ENCODE results near the gene BBIP1. TPM values are rescaled to one million over a fixed set of nuclear protein-coding genes. Genes with fewer than 3 reads are reported as not detected.
"Not testable (repeated sequence)": the region's sequence is repeated elsewhere in the genome, so short reads cannot be mapped to it uniquely, and the experiment has no call there.

The BBIP1 gene
- total RNA-seq, 1 experiment from 2014 or later: 46.9 TPM

DNA sequence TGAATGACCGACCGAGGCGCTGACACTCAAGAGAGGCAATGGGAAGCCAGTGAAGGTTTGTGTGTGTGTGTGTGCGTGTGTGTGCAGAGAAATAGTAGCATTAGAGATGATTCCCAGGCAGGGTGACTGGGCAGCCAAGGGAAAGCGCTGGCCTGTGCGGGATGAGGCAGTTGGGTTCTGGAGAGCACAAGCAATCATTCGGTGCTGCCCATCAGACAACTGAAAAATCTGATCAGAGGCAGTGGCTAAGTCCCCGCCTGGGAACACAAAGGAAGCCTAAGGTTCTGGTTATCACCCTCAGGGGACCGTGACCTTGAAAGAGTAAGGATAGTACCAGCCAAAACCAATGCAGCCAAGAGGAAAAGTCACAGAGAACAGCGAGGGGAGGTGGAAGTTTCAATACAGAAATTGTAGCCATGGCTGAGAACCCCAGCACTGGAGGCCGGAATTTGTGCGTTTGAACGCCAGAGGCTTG is 48.1 kb downstream of the BBIP1 start:
- no peaks in the 10 kb centered on the region for H3K9me3 Mint-ChIP-seq (ENCODE audit: unreplicated experiment)
- H3K4me1 Mint-ChIP-seq (ENCODE audit: insufficient read depth, unreplicated experiment): peaks cover 36% of the 10 kb centered on the region
- peak overlapping the region; percentile 91 for H3K27ac Mint-ChIP-seq (ENCODE audit: low read depth, unreplicated experiment)
- POLR2A ChIA-PET: interaction anchor here (0.7 to 1.6 kb wide), 18 partner anchors 9 to 260 kb away, joined by 3 to 45 read pairs (median 6); no protein-coding TSS in a partner anchor
- TSS peak; percentile 55 for BruUV-seq (replicated peaks)
- TF ChIP-seq, protein P1, sequence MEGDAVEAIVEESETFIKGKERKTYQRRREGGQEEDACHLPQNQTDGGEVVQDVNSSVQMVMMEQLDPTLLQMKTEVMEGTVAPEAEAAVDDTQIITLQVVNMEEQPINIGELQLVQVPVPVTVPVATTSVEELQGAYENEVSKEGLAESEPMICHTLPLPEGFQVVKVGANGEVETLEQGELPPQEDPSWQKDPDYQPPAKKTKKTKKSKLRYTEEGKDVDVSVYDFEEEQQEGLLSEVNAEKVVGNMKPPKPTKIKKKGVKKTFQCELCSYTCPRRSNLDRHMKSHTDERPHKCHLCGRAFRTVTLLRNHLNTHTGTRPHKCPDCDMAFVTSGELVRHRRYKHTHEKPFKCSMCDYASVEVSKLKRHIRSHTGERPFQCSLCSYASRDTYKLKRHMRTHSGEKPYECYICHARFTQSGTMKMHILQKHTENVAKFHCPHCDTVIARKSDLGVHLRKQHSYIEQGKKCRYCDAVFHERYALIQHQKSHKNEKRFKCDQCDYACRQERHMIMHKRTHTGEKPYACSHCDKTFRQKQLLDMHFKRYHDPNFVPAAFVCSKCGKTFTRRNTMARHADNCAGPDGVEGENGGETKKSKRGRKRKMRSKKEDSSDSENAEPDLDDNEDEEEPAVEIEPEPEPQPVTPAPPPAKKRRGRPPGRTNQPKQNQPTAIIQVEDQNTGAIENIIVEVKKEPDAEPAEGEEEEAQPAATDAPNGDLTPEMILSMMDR (IDR thresholded peaks at IDR 0.05; ENCODE audit: unreplicated experiment): no peak
- H3K27me3 Mint-ChIP-seq (ENCODE audit: insufficient read depth, unreplicated experiment): no peaks in the 10 kb centered on the region
- peaks cover 26% of the 10 kb centered on the region for H3K36me3 Mint-ChIP-seq (ENCODE audit: insufficient read depth, unreplicated experiment)
- intact Hi-C loops (cut with micrococcal nuclease): loop anchor here (1.0 to 5.0 kb wide), 2 partner anchors 69 to 564 kb away; no protein-coding TSS in a partner anchor
- DNase-seq (ENCODE audit: unreplicated experiment): no peak
- peak overlapping the region; percentile 78 for H3K4me3 Mint-ChIP-seq (ENCODE audit: unreplicated experiment)
- CTCF ChIA-PET: interaction anchor here (0.8 to 1.1 kb wide), 3 partner anchors 8 to 198 kb away, joined by 3 to 4 read pairs (median 3); no protein-coding TSS in a partner anchor

DNA sequence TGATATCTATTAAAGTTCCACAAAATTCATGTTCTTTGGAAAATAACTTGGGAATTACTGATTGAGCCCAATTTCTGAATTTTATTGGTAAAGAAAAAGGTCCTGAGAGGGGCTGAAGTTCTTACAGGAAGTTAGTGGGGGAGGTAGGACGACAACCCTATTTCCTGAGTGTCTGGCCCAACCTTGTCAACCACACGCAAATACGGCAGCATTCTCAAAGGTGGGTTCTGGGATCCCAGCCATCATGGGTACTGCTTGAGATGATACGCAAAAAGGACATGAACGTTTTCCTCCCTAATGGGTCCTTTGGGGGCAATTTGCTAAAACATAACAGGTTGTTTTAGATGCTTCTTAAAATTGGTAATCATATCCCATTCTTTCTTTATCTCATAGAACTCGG is 50.0 kb downstream of the BBIP1 start:
- POLR2A ChIA-PET: interaction anchor here (1.0 to 1.1 kb wide), 2 partner anchors 16 to 66 kb away, joined by 3 read pairs; no protein-coding TSS in a partner anchor
- TF ChIP-seq, protein P1 (IDR thresholded peaks at IDR 0.05; ENCODE audit: unreplicated experiment): no peak
- intact Hi-C loops (cut with micrococcal nuclease): no loop called here
- CTCF ChIA-PET: interaction anchor here (0.6 kb wide), 1 partner anchor 24 kb away, joined by 3 read pairs; no protein-coding TSS in a partner anchor
- Mint-ChIP-seq H3K27me3 (ENCODE audit: insufficient read depth, unreplicated experiment) (no peaks in the 10 kb centered on the region), H3K9me3 (ENCODE audit: unreplicated experiment) (no peaks in the 10 kb centered on the region), H3K36me3 (ENCODE audit: insufficient read depth, unreplicated experiment) (peaks cover 12% of the 10 kb centered on the region), H3K4me1 (ENCODE audit: insufficient read depth, unreplicated experiment) (peaks cover 50% of the 10 kb centered on the region), H3K4me3 (ENCODE audit: unreplicated experiment) (no peak overlapping the region), H3K27ac (ENCODE audit: low read depth, unreplicated experiment) (peak overlapping the region; percentile 81)
- no peak for DNase-seq (ENCODE audit: unreplicated experiment)
- no TSS peak for BruUV-seq (replicated peaks)

DNA sequence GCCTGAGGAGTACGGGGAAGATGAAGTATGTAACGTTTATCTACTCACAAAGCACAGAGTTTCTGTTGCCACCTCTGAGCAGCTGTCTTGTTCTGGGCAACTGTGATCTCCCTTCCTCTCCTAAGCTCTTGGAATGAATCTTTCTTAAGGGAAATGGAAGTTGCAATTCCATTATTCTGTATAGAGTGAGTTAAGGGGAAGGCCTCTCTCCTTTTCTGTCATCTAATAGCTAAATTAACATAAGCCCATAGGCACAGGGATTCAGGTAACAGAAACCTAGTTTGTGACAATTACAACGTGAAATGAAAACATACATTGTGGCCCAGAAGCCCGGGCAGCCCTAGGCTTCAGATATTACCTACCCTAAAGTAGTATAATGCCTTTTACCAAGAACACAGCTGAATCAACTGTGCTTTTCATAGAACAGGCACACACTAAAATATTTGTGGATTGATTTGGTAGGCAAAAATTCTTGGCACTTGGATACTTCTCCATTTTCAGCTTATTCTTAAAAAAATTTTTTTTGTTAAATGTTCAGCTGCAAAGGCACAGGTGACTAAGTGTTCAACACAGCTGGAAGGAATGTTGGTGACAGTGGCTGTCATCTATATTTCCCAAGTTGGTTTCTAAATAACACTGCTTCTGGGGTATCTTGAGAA is 51.0 kb downstream of the BBIP1 start:
- H3K36me3 Mint-ChIP-seq (ENCODE audit: insufficient read depth, unreplicated experiment): peaks cover 10% of the 10 kb centered on the region
- ChIA-PET CTCF (interaction anchor here (0.6 to 1.4 kb wide), 4 partner anchors 26 to 523 kb away, joined by 3 to 4 read pairs (median 3); no protein-coding TSS in a partner anchor), POLR2A (interaction anchor here (0.7 to 4.2 kb wide), 6 partner anchors 10 to 94 kb away, joined by 3 to 36 read pairs (median 4); no protein-coding TSS in a partner anchor)
- peaks cover 53% of the 10 kb centered on the region for H3K4me1 Mint-ChIP-seq (ENCODE audit: insufficient read depth, unreplicated experiment)
- no peak for DNase-seq (ENCODE audit: unreplicated experiment)
- no peak overlapping the region for H3K4me3 Mint-ChIP-seq (ENCODE audit: unreplicated experiment)
- no TSS peak for BruUV-seq (replicated peaks)
- intact Hi-C loops (cut with micrococcal nuclease): no loop called here
- no peaks in the 10 kb centered on the region for H3K9me3 Mint-ChIP-seq (ENCODE audit: unreplicated experiment)
- peak overlapping the region; percentile 16 for H3K27ac Mint-ChIP-seq (ENCODE audit: low read depth, unreplicated experiment)
- TF ChIP-seq, protein P1 (IDR thresholded peaks at IDR 0.05; ENCODE audit: unreplicated experiment): no peak
- H3K27me3 Mint-ChIP-seq (ENCODE audit: insufficient read depth, unreplicated experiment): no peaks in the 10 kb centered on the region

DNA sequence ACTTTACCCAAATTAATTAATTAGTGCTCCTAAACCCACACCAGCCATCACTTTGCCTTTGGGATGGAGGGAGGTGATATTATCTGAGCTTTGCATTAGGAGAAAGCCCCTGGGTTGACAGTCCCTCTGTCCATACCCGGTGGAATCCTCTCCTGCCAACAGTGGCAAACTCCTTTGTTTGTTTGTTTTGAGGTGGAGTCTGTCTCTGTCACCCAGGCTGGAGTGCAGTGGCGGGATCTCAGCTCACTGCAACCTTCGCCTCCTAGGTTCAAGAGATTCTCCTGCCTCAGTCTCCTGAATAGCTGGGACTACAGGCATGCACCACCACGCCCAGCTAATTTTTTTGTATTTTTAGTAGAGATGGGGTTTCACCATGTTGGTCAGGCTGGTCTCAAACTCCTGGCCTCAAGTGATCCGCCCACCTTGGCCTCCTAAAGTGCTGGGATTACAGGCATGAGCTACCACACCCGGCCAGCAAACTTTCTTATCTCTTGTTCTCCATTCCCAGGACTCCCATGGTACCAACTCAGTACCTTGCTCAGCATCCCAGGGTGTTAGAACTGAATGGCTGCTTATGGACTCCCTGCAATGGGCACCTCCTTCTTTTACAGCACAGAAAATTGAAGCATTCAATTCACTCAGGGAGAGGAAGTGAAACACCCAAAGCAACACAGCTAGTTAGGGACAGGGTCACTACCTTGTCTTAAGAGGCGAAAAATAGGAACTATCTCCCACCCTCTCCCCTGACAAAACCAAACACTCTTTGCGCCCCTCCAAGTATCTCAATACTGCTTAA is 51.8 kb downstream of the BBIP1 start:
- H3K27me3 Mint-ChIP-seq (ENCODE audit: insufficient read depth, unreplicated experiment); H3K4me3 Mint-ChIP-seq (ENCODE audit: unreplicated experiment); H3K36me3 Mint-ChIP-seq (ENCODE audit: insufficient read depth, unreplicated experiment); H3K27ac Mint-ChIP-seq (ENCODE audit: low read depth, unreplicated experiment); intact Hi-C loops (cut with micrococcal nuclease); H3K9me3 Mint-ChIP-seq (ENCODE audit: unreplicated experiment); DNase-seq (ENCODE audit: unreplicated experiment); BruUV-seq (replicated peaks): not testable (repeated sequence)
- POLR2A ChIA-PET: interaction anchor here (0.6 to 4.2 kb wide), 11 partner anchors 9 to 932 kb away, joined by 3 to 36 read pairs (median 5); no protein-coding TSS in a partner anchor
- H3K4me1 Mint-ChIP-seq (ENCODE audit: insufficient read depth, unreplicated experiment): peaks cover 61% of the 10 kb centered on the region
- CTCF ChIA-PET: interaction anchor here (0.6 to 1.7 kb wide), 5 partner anchors 9 to 523 kb away, joined by 3 to 5 read pairs (median 4); no protein-coding TSS in a partner anchor

All from MCF 10A (cell line).